OCI-LY3 (cell line): ENCODE data around the gene S100A9.
"Not testable (repeated sequence)": the region's sequence is repeated elsewhere in the genome, so short reads cannot be mapped to it uniquely, and the experiment has no call there.

Source experiments
- H2AFZ ChIP-seq: fragments of 200-600, 300-600 bp; shearing (Covaris generic); 2 replicates; pipeline ENCODE4 v1.6.0; 2014; ENCODE audit warnings: antibody characterized with exemption, low read depth, low read length
- H3K27ac ChIP-seq: fragments of 200-600, 300-600 bp; sonication (generic); 2 replicates; pipeline ENCODE4 v1.5.1; 2014; ENCODE audit warnings: mild to moderate bottlenecking, low read length, moderate library complexity, mixed read lengths
- H3K27me3 ChIP-seq: fragments of 200-600, 300-600 bp; sonication (generic); 2 replicates; pipeline ENCODE4 v1.6.1; 2014; ENCODE audit warnings: low read depth, low read length, mixed read lengths
- H3K36me3 ChIP-seq: fragments of 200-600, 300-600 bp; sonication (generic); replicated peaks from 2 replicates; pipeline ENCODE3; 2014; ENCODE audit warnings: low read depth, low read length, mixed read lengths
- H3K4me1 ChIP-seq: fragments of 300-600, 200-600 bp; sonication (generic); 2 replicates; pipeline ENCODE4 v1.6.1; 2014; ENCODE audit warnings: low read length, mixed read lengths
- H3K4me2 ChIP-seq: fragments of 200-600, 300-600 bp; sonication (generic); 2 replicates; pipeline ENCODE4 v1.6.1; 2014; ENCODE audit warnings: low read length, mixed read lengths
- H3K4me3 ChIP-seq: fragments of 300-600, 200-600 bp; sonication (generic); 2 replicates; pipeline ENCODE4 v1.5.1; 2014; ENCODE audit warnings: antibody characterized with exemption, mild to moderate bottlenecking, low read length, moderate library complexity
- H3K79me2 ChIP-seq: fragments of 300-600, 200-600 bp; shearing (Covaris generic); 2 replicates; pipeline ENCODE4 v1.6.1; 2014; ENCODE audit warnings: mild to moderate bottlenecking, low read length, mixed read lengths
- H3K9ac ChIP-seq: fragments of 300-600, 200-600 bp; shearing (Covaris generic); 2 replicates; pipeline ENCODE4 v1.6.0; 2014; ENCODE audit warnings: mild to moderate bottlenecking, low read length, moderate library complexity
- H3K9me3 ChIP-seq: fragments of 200-600, 300-600 bp; shearing (Covaris generic); 2 replicates; pipeline ENCODE4 v1.6.1; 2014; ENCODE audit warnings: low read length, mixed read lengths; ENCODE audit not compliant: insufficient read depth
- H4K20me1 ChIP-seq: fragments of 200-600, 300-600 bp; sonication (generic); 2 replicates; pipeline ENCODE4 v1.6.1; 2016; ENCODE audit warnings: low read length, mixed read lengths; ENCODE audit not compliant: insufficient read depth
- CTCF ChIP-seq: fragments of 200-600, 300-600 bp; sonication (generic); IDR thresholded peaks from 2 replicates; pipeline ENCODE4 v1.5.1; 2014; ENCODE audit warnings: antibody characterized with exemption, low read length, low read depth
- EZH2phosphoT487 ChIP-seq: fragments of 200-600 bp; shearing (Covaris generic); IDR thresholded peaks from 2 replicates; pipeline ENCODE4 v1.6.1; 2018; ENCODE audit warnings: antibody characterized with exemption, mixed run types, low read depth

S100A9 gene

GRCh38 chr1:153345187-153346076 lies 12.2 kb upstream of the S100A9 start:
- TF ChIP-seq EZH2phosphoT487, result no peak; the same call in 1 of the 2 replicates
- no peak for TF ChIP-seq CTCF

GRCh38 chr1:153346077-153346723 lies 11.5 kb upstream of the S100A9 start:
- no peaks in the 10 kb centered on the region for H3K79me2 ChIP-seq
- peak overlapping the region; percentile 55 for H3K9ac ChIP-seq
- H3K27ac ChIP-seq, result peak overlapping the region; percentile 83
- H3K4me2 ChIP-seq, result peak overlapping the region; percentile 86
- H4K20me1 ChIP-seq, result no peaks in the 10 kb centered on the region
- TF ChIP-seq CTCF, result no peak
- H3K4me1 ChIP-seq, result peaks cover 83% of the 10 kb centered on the region
- no peaks in the 10 kb centered on the region for H3K9me3 ChIP-seq
- H2AFZ ChIP-seq, result peak overlapping the region; percentile 18; the same call in 1 of the 2 replicates
- H3K27me3 ChIP-seq, result peaks cover 16% of the 10 kb centered on the region
- H3K4me3 ChIP-seq, result peak overlapping the region; percentile 68
- no peaks in the 10 kb centered on the region for H3K36me3 ChIP-seq

More at GRCh38 chr1:153345187-153346076, 12.2 kb upstream of the S100A9 start:
- Histone ChIP-seq H3K4me3 (peak overlapping the region; percentile 68), H3K9me3 (no peaks in the 10 kb centered on the region), H3K79me2 (no peaks in the 10 kb centered on the region), H3K4me1 (peaks cover 78% of the 10 kb centered on the region), H2AFZ (peak overlapping the region; percentile 18; the same call in 1 of the 2 replicates), H3K27me3 (peaks cover 10% of the 10 kb centered on the region; the same call in 1 of the 2 replicates), H4K20me1 (no peaks in the 10 kb centered on the region), H3K27ac (peak overlapping the region; percentile 83), H3K9ac (peak overlapping the region; percentile 55), H3K36me3 (no peaks in the 10 kb centered on the region), H3K4me2 (peak overlapping the region; percentile 86)

GRCh38 chr1:153347049-153347448 lies 10.6 kb upstream of the S100A9 start:
- H2AFZ ChIP-seq, H3K79me2 ChIP-seq, H4K20me1 ChIP-seq, H3K36me3 ChIP-seq, H3K4me3 ChIP-seq, H3K27ac ChIP-seq, H3K9ac ChIP-seq, H3K9me3 ChIP-seq: not testable (repeated sequence)
- H3K4me1 ChIP-seq, result peaks cover 83% of the 10 kb centered on the region
- peak overlapping the region; percentile 86; the same call in 1 of the 2 replicates for H3K4me2 ChIP-seq
- H3K27me3 ChIP-seq, result peaks cover 17% of the 10 kb centered on the region

- no peaks in the 10 kb centered on the region for H3K9me3 ChIP-seq
- peaks cover 84% of the 10 kb centered on the region for H3K4me1 ChIP-seq
- TF ChIP-seq EZH2phosphoT487 (no peak), CTCF (no peak)
- H3K9ac ChIP-seq, result no peak overlapping the region
- no peaks in the 10 kb centered on the region; the same call in 1 of the 2 replicates for H4K20me1 ChIP-seq
- H3K4me3 ChIP-seq, result no peak overlapping the region
- H3K36me3 ChIP-seq, result no peaks in the 10 kb centered on the region
- no peak overlapping the region for H2AFZ ChIP-seq
- H3K4me2 ChIP-seq, result peak overlapping the region; percentile 3; the same call in 1 of the 2 replicates
- no peak overlapping the region for H3K27ac ChIP-seq
- peaks cover 20% of the 10 kb centered on the region for H3K27me3 ChIP-seq
- H3K79me2 ChIP-seq, result no peaks in the 10 kb centered on the region
Measured at GRCh38 chr1:153347856-153348255, 9.8 kb upstream of the S100A9 start.
